GM23338 (cell line): ENCODE data around the gene SBF2. TPM values are rescaled to one million over a fixed set of nuclear protein-coding genes. Genes with fewer than 3 reads are reported as not detected.

ENCODE experiments used
- ATAC-seq: fragments of 200-7000 bp; cut with Tn5 transposase; 3 replicates; pipeline ENCODE4 v1.9.1; 2020
- DNase-seq: peaks from one replicate; pipeline ENCODE4 v3.0.0-alpha.2; 2015; ENCODE audit warnings: low spot score
- H2AFZ ChIP-seq: fragments of 200-600 bp; sonication (generic); 2 replicates; pipeline ENCODE4 v1.8.0; 2016; ENCODE audit warnings: antibody characterized with exemption, mild to moderate bottlenecking, moderate library complexity
- H3F3A ChIP-seq: fragments of 200-600 bp; sonication (generic); replicated peaks from 2 replicates; pipeline ENCODE4 v1.8.0; 2017; ENCODE audit warnings: antibody characterized with exemption, mixed run types, low read depth
- H3K27ac ChIP-seq: fragments of 200-600 bp; sonication (generic); 2 replicates; pipeline ENCODE4 v1.6.1; 2016; ENCODE audit warnings: low read depth
- H3K27me3 ChIP-seq: fragments of 200-600 bp; sonication (generic); 2 replicates; pipeline ENCODE4 v1.8.0; 2016; ENCODE audit warnings: mild to moderate bottlenecking, mixed run types, moderate library complexity; ENCODE audit not compliant: insufficient read depth
- H3K36me3 ChIP-seq: fragments of 200-600 bp; sonication (generic); 2 replicates; pipeline ENCODE4 v1.8.0; 2016; ENCODE audit warnings: mild to moderate bottlenecking; ENCODE audit not compliant: insufficient read depth
- H3K4me1 ChIP-seq: fragments of 200-600 bp; sonication (generic); 2 replicates; pipeline ENCODE4 v1.8.0; 2016; ENCODE audit warnings: mild to moderate bottlenecking, moderate library complexity; ENCODE audit not compliant: insufficient read depth
- H3K4me2 ChIP-seq: fragments of 200-600 bp; sonication (generic); 2 replicates; pipeline ENCODE4 v1.7.1; 2017; ENCODE audit warnings: mixed run types
- H3K4me3 ChIP-seq: fragments of 200-600 bp; sonication (generic); 2 replicates; pipeline ENCODE4 v1.6.1; 2016; ENCODE audit warnings: mixed run types
- H3K79me2 ChIP-seq: fragments of 200-600 bp; sonication (generic); replicated peaks from 2 replicates; pipeline ENCODE4 v1.8.0; 2017; ENCODE audit warnings: mild to moderate bottlenecking; ENCODE audit not compliant: insufficient read depth
- H3K9me2 ChIP-seq: fragments of 200-600 bp; sonication (generic); 2 replicates; pipeline ENCODE4 v1.8.0; 2017; ENCODE audit not compliant: insufficient read depth
- H4K20me1 ChIP-seq: fragments of 200-600 bp; sonication (generic); replicated peaks from 2 replicates; pipeline ENCODE4 v1.8.0; 2017; ENCODE audit warnings: mild to moderate bottlenecking; ENCODE audit not compliant: insufficient read depth
- H3K27ac Mint-ChIP-seq: 2 replicates; pipeline ENCODE4 v1.8.0; 2020; ENCODE audit warnings: inconsistent platforms, mild to moderate bottlenecking, moderate library complexity, mixed read lengths
- H3K27me3 Mint-ChIP-seq: 3 replicates; pipeline ENCODE4 v1.8.0; 2022; ENCODE audit warnings: low read depth, mild to moderate bottlenecking, moderate library complexity, mixed read lengths, inconsistent platforms; ENCODE audit not compliant: insufficient read depth, poor library complexity
- H3K36me3 Mint-ChIP-seq: 3 replicates; pipeline ENCODE4 v1.8.0; 2021; ENCODE audit warnings: low read depth, mild to moderate bottlenecking, inconsistent platforms, moderate library complexity, mixed read lengths
- H3K4me1 Mint-ChIP-seq: 3 replicates; pipeline ENCODE4 v1.8.0; 2020; ENCODE audit warnings: mild to moderate bottlenecking, inconsistent platforms, mixed read lengths
- H3K4me3 Mint-ChIP-seq: 3 replicates; pipeline ENCODE4 v1.8.0; 2021; ENCODE audit warnings: moderate library complexity, mild to moderate bottlenecking, inconsistent platforms, mixed read lengths
- H3K9me3 Mint-ChIP-seq: 3 replicates; pipeline ENCODE4 v1.8.0; 2020; ENCODE audit warnings: moderate library complexity, mild to moderate bottlenecking, inconsistent platforms, mixed read lengths
- CREB1 ChIP-seq: fragments of 250-450 bp; sonication (Bioruptor Pico); IDR thresholded peaks from 2 replicates; pipeline ENCODE4 v1.5.0; 2020; ENCODE audit warnings: low read depth, mild to moderate bottlenecking, moderate library complexity
- CTCF ChIP-seq, 2 experiments: fragments of 200-600 bp in 1 of 2; sonication (generic) in 1 of 2; conservative IDR thresholded peaks; 2 replicates each; pipeline versions ENCODE4 v1.5.1 to v1.6.1; 2016 to 2017; ENCODE audit warnings: antibody characterized with exemption in 2 of 2, low read depth in 2 of 2, mild to moderate bottlenecking in 2 of 2, moderate library complexity in 1 of 2
- ETS1 ChIP-seq: IDR thresholded peaks from 2 replicates; pipeline ENCODE4 v1.6.1; 2016; ENCODE audit warnings: antibody characterized with exemption
- EZH2 ChIP-seq: fragments of 200-600 bp; sonication (generic); IDR thresholded peaks from one replicate; pipeline ENCODE4 v1.8.0; 2017; ENCODE audit warnings: antibody characterized with exemption, mild to moderate bottlenecking, low read depth; ENCODE audit not compliant: unreplicated experiment
- EZH2phosphoT487 ChIP-seq: fragments of 200-600 bp; sonication (generic); IDR thresholded peaks from one replicate; pipeline ENCODE4 v1.8.1; 2018; ENCODE audit warnings: antibody characterized with exemption; ENCODE audit not compliant: unreplicated experiment
- JUNB ChIP-seq: IDR thresholded peaks from one replicate; pipeline ENCODE4 v1.6.1; 2016; ENCODE audit warnings: antibody characterized with exemption; ENCODE audit not compliant: unreplicated experiment
- NANOG ChIP-seq: IDR thresholded peaks from 2 replicates; pipeline ENCODE4 v1.6.1; 2016; ENCODE audit warnings: antibody characterized with exemption, borderline replicate concordance
- POLR2AphosphoS5 ChIP-seq: IDR thresholded peaks from 2 replicates; pipeline ENCODE4 v1.6.1; 2016; ENCODE audit warnings: antibody characterized with exemption, low read depth
- REST ChIP-seq: IDR thresholded peaks from one replicate; pipeline ENCODE4 v1.6.1; 2018; ENCODE audit warnings: antibody characterized with exemption; ENCODE audit not compliant: unreplicated experiment
- STAT1 ChIP-seq: IDR thresholded peaks from one replicate; pipeline ENCODE4 v1.6.1; 2016; ENCODE audit warnings: antibody characterized with exemption; ENCODE audit not compliant: unreplicated experiment
- ZNF331 ChIP-seq: fragments of 250-450 bp; sonication (Bioruptor Pico); IDR thresholded peaks from 2 replicates; pipeline ENCODE4 v1.5.0; 2020; ENCODE audit warnings: low read depth, mild to moderate bottlenecking, moderate library complexity
- ZNF462 ChIP-seq: fragments of 250-450 bp; sonication (Bioruptor Pico); IDR thresholded peaks from 2 replicates; pipeline ENCODE4 v1.5.0; 2020; ENCODE audit warnings: mild to moderate bottlenecking, moderate library complexity
- polyA plus RNA-seq: library from polyadenylated mRNA; unstranded; fragments of >200 nt; fragmentation: Nextera tagmentation; extraction: Ambion mirVana; gene quantifications from 2 replicates; pipeline ENCODE4 v1.2.1, GENCODE V29; 2016
- total RNA-seq: library from RNA; depleted of rRNA; stranded (reverse); fragments of >200 nt; shearing (Covaris generic); gene quantifications from 2 replicates; pipeline ENCODE4 v1.2.3, GENCODE V29; 2014

SBF2 gene
- total and polyA plus RNA-seq, 2 experiments from 2014 or later, result 25.6 to 53.5 TPM

- H3K79me2 ChIP-seq, result peaks cover 76% of the 10 kb centered on the region
- no peaks in the 10 kb centered on the region; the same call in 1 of the 2 replicates for H4K20me1 ChIP-seq
- H3K27ac ChIP-seq, result no peak overlapping the region
- H2AFZ ChIP-seq, result no peak overlapping the region
- no peak overlapping the region for H3K4me3 Mint-ChIP-seq
- no peak overlapping the region for H3K4me2 ChIP-seq
- no peaks in the 10 kb centered on the region for H3K36me3 Mint-ChIP-seq
- H3K27ac Mint-ChIP-seq, result no peak overlapping the region
- peaks cover 15% of the 10 kb centered on the region; the same call in 2 of the 3 replicates for H3K4me1 Mint-ChIP-seq
- peaks cover 3% of the 10 kb centered on the region for H3K27me3 Mint-ChIP-seq
- no peaks in the 10 kb centered on the region for H3K9me3 Mint-ChIP-seq
- H3K4me1 ChIP-seq, result peaks cover 11% of the 10 kb centered on the region; the same call in 1 of the 2 replicates
- H3K36me3 ChIP-seq, result no peaks in the 10 kb centered on the region
- no peak overlapping the region for H3K4me3 ChIP-seq
- H3K27me3 ChIP-seq, result no peaks in the 10 kb centered on the region
- ATAC-seq (no peak), DNase-seq (no peak)
- no peak for TF ChIP-seq JUNB
- TF ChIP-seq CTCF (conservative IDR thresholded peaks at IDR 0.05; ENCODE audit: low read depth in 2 of 2), result no peak
- TF ChIP-seq ZNF331, result no peak
- TF ChIP-seq EZH2phosphoT487, result no peak
- TF ChIP-seq EZH2, result no peak
- no peak for TF ChIP-seq ETS1
- TF ChIP-seq NANOG, result no peak
- no peak for TF ChIP-seq STAT1
- no peak for TF ChIP-seq REST
- TF ChIP-seq POLR2AphosphoS5, result no peak
- no peak for TF ChIP-seq CREB1
- TF ChIP-seq ZNF462 (CRISPR knock-in tag), result no peak
- H3K9me2 ChIP-seq, result no peaks in the 10 kb centered on the region
- no peaks in the 10 kb centered on the region for H3F3A ChIP-seq
Measured at GRCh38 chr11:10282117-10282516, 11.9 kb downstream of the SBF2 start.
